Type B pancreatic cell (in vitro differentiated cells): ENCODE data around the gene DDX17. TPM values are rescaled to one million over a fixed set of nuclear protein-coding genes. Genes with fewer than 3 reads are reported as not detected.
A peak's percentile ranks its signal among the peaks of the same experiment; 100 is the strongest.

ENCODE experiments used
- DNase-seq: peaks from one replicate; pipeline ENCODE4 v3.0.0; 2021; ENCODE audit warnings: mixed read lengths; ENCODE audit not compliant: unreplicated experiment; ENCODE audit errors: extremely low spot score
- H3K27ac Mint-ChIP-seq: 2 replicates; pipeline ENCODE4 v1.8.0; 2021; ENCODE audit warnings: mild to moderate bottlenecking, mixed read lengths
- H3K27me3 Mint-ChIP-seq: 2 replicates; pipeline ENCODE4 v1.8.0; 2021; ENCODE audit warnings: mixed read lengths
- H3K36me3 Mint-ChIP-seq: 2 replicates; pipeline ENCODE4 v1.8.0; 2021; ENCODE audit warnings: mixed read lengths
- H3K4me1 Mint-ChIP-seq: one replicate; pipeline ENCODE4 v1.8.0; 2021; ENCODE audit warnings: mixed read lengths; ENCODE audit not compliant: unreplicated experiment
- H3K4me3 Mint-ChIP-seq: 2 replicates; pipeline ENCODE4 v1.8.0; 2021; ENCODE audit warnings: mild to moderate bottlenecking, mixed read lengths
- H3K9me3 Mint-ChIP-seq: 2 replicates; pipeline ENCODE4 v1.8.0; 2021; ENCODE audit warnings: mixed read lengths
- CTCF ChIP-seq: fragments of 200-600 bp; sonication (generic); conservative IDR thresholded peaks from 2 replicates; pipeline ENCODE4 v1.5.0; 2021; ENCODE audit warnings: antibody characterized with exemption, mild to moderate bottlenecking
- total RNA-seq: library from RNA; stranded (reverse); gene quantifications from 2 replicates; pipeline ENCODE4 v1.2.1, GENCODE V29; 2021; ENCODE audit warnings: low replicate concordance

The DDX17 gene
- total RNA-seq, 1 donor from 2014 or later = 531 TPM

- H3K36me3 Mint-ChIP-seq = no peaks in the 10 kb centered on the region
- H3K27me3 Mint-ChIP-seq = peaks cover 43% of the 10 kb centered on the region
- no peak for DNase-seq
- no peaks in the 10 kb centered on the region for H3K9me3 Mint-ChIP-seq
- H3K4me1 Mint-ChIP-seq = peaks cover 5% of the 10 kb centered on the region
- no peak overlapping the region for H3K27ac Mint-ChIP-seq
- no peak overlapping the region for H3K4me3 Mint-ChIP-seq
- no peak for TF ChIP-seq CTCF
These were observed 57.0 kb downstream of the DDX17 start for GRCh38 chr22:38448945-38449745.

GRCh38 chr22:38446018-38446601 is 60.0 kb downstream of the DDX17 start:
- Mint-ChIP-seq H3K9me3 (no peaks in the 10 kb centered on the region), H3K4me3 (no peak overlapping the region), H3K4me1 (peaks cover 13% of the 10 kb centered on the region), H3K36me3 (no peaks in the 10 kb centered on the region), H3K27ac (no peak overlapping the region), H3K27me3 (peaks cover 30% of the 10 kb centered on the region)
- peak; percentile 58 for DNase-seq
- no peak for TF ChIP-seq CTCF

DNA sequence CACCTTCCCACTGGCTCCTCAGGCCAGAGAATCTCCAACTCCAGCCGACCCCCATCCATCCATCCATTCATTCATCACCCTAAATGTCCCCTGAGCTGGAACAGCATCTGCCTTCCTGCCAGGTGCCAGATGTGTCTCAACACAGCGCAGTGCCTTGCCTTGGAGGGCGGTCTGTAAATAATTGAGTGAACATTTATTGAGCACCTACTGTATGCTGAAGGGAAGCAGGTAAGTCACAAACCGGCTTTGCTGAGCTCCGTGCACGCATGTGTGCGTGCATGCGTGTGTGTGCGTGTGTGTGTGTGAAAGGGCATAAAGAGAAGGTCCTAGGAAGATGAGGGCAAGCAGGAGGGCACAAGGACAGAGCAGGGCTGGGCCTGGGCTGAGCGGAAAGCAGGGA is 61.3 kb downstream of the DDX17 start:
- no peaks in the 10 kb centered on the region for H3K36me3 Mint-ChIP-seq
- DNase-seq = no peak
- H3K9me3 Mint-ChIP-seq = no peaks in the 10 kb centered on the region
- no peak for TF ChIP-seq CTCF
- H3K27me3 Mint-ChIP-seq = peaks cover 22% of the 10 kb centered on the region
- H3K27ac Mint-ChIP-seq = peak overlapping the region; percentile 5
- no peak overlapping the region for H3K4me3 Mint-ChIP-seq
- peaks cover 13% of the 10 kb centered on the region for H3K4me1 Mint-ChIP-seq

DNA sequence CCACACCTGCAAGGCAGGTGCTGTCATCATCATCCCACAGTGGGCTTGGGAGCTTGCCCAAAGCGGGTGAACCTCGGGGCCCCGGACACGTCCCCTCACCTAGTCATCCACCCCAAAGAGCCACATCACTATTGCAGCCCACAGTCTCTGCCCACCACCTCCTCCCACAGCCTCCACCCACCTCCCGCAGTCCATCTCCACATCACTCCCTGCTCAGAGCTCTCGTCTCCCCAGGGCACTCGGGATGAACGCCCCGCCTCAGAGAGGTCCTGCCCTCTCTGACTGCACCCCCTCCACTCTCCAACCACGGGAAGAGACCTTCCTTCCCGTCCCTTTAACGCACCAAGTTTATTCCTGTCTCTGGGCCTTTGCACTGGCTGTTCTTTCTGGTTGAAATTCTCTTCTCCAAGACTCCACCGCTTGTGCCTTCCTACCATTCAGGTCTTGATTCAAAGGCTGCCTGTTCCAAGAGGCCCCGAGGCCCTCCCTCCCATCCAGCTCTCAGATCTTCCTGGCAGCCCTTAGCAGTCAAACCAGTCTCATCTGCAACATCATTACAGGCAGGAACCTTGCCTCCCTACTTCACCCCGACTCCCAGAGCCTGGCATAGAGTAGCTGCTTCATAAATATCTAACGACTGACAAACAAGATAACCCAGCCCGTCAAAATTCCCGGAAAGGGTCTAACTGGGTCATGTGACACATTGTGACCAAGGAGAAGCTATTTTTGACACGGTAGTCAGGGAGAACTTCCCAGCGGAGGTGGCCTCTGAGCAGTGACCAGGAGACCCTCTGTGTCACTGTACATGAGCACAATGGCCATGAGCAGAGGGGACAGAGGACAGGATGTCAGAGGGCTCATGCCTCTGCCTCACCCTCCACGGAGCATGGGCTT is 62.2 kb downstream of the DDX17 start:
- H3K27me3 Mint-ChIP-seq = peaks cover 20% of the 10 kb centered on the region
- no peaks in the 10 kb centered on the region for H3K36me3 Mint-ChIP-seq

More for the DNA sequence above, 62.2 kb downstream of the DDX17 start:
- no peak overlapping the region for H3K4me3 Mint-ChIP-seq
- H3K4me1 Mint-ChIP-seq = peaks cover 13% of the 10 kb centered on the region
- no peak for DNase-seq
- no peaks in the 10 kb centered on the region for H3K9me3 Mint-ChIP-seq
- TF ChIP-seq CTCF = no peak
- H3K27ac Mint-ChIP-seq = peak overlapping the region; percentile 66
